Activated B cell treated with CpG ODN at 0.5 μM for 24 hours (primary cell): ENCODE data around the gene RASEF. TPM values are rescaled to one million over a fixed set of nuclear protein-coding genes. Genes with fewer than 3 reads are reported as not detected.

Source experiments
- ATAC-seq: fragments of 200-7000 bp; cut with Tn5 transposase; one replicate; pipeline ENCODE4 v1.10.0; 2021; ENCODE audit warnings: low read depth, mild to moderate bottlenecking, moderate library complexity
- CTCF ChIA-PET: fragments of 350-600 bp; sonication (Branson Sonifier 250); formaldehyde crosslinking; loops from one replicate; lab custom pipeline; 2021; ENCODE audit warnings: antibody characterized with exemption; lab: Charles Lee
- POLR2A ChIA-PET: fragments of 350-600 bp; sonication (Branson Sonifier 250); formaldehyde crosslinking; loops from one replicate; lab custom pipeline; 2021; ENCODE audit warnings: antibody characterized with exemption; lab: Charles Lee
- DNase-seq: peaks from one replicate; pipeline ENCODE4 v3.0.0; 2022
- H3K27ac Mint-ChIP-seq: one replicate; pipeline ENCODE4 v1.8.0; 2020; ENCODE audit warnings: mixed read lengths
- H3K27me3 Mint-ChIP-seq: one replicate; pipeline ENCODE4 v1.8.0; 2021; ENCODE audit warnings: mixed read lengths
- H3K36me3 Mint-ChIP-seq: one replicate; pipeline ENCODE4 v1.8.0; 2021; ENCODE audit warnings: low read depth, mixed read lengths
- H3K4me1 Mint-ChIP-seq: one replicate; pipeline ENCODE4 v1.8.0; 2021; ENCODE audit warnings: mixed read lengths
- H3K4me3 Mint-ChIP-seq: one replicate; pipeline ENCODE4 v1.8.0; 2020; ENCODE audit warnings: mild to moderate bottlenecking, mixed read lengths
- H3K9me3 Mint-ChIP-seq: one replicate; pipeline ENCODE4 v1.8.0; 2020; ENCODE audit warnings: mixed read lengths
- intact Hi-C: fragments of 100-400 bp; cut with micrococcal nuclease; formaldehyde crosslinking; loops from one replicate; pipeline ENCODE4 v1.15.1; 2024
- total RNA-seq: library from RNA; stranded (reverse); gene quantifications from 2 replicates; pipeline ENCODE4 v1.2.3, GENCODE V29; 2022
- TF ChIP-seq, protein P1 (sequence below): fragments of 200-600 bp; IDR thresholded peaks from one replicate; pipeline ENCODE4 v1.8.0; 2022; ENCODE audit warnings: antibody characterized with exemption, mild to moderate bottlenecking

The RASEF gene
- total RNA-seq, 1 donor from 2014 or later = not detected

DNA sequence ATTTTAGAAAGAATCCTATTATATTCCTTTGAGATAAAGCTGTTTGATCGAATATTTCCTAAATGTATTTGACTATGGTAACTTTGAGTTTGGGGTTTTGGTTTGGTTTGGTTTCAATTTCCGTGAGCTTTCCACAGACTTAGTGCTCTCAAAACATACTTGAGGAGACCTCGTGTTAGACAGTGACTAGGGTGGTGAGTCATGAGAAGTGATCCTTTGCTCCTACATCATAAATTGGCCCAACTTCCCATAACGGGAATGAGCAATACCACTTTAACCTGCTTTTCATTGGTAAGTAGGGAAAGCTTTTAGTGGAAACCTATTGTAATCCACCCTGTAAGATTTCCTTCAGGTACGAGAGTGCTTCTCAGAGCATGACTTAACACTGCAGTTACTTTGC is 3.8 kb upstream of the RASEF start:
- Mint-ChIP-seq H3K4me3 (no peak overlapping the region), H3K27ac (no peak overlapping the region), H3K4me1 (no peaks in the 10 kb centered on the region), H3K9me3 (no peaks in the 10 kb centered on the region), H3K27me3 (peaks cover 21% of the 10 kb centered on the region), H3K36me3 (no peaks in the 10 kb centered on the region)
- CTCF ChIA-PET = no interaction called here
- DNase-seq = no peak
- TF ChIP-seq, protein P1, sequence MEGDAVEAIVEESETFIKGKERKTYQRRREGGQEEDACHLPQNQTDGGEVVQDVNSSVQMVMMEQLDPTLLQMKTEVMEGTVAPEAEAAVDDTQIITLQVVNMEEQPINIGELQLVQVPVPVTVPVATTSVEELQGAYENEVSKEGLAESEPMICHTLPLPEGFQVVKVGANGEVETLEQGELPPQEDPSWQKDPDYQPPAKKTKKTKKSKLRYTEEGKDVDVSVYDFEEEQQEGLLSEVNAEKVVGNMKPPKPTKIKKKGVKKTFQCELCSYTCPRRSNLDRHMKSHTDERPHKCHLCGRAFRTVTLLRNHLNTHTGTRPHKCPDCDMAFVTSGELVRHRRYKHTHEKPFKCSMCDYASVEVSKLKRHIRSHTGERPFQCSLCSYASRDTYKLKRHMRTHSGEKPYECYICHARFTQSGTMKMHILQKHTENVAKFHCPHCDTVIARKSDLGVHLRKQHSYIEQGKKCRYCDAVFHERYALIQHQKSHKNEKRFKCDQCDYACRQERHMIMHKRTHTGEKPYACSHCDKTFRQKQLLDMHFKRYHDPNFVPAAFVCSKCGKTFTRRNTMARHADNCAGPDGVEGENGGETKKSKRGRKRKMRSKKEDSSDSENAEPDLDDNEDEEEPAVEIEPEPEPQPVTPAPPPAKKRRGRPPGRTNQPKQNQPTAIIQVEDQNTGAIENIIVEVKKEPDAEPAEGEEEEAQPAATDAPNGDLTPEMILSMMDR = no peak
- ATAC-seq = no peak
- POLR2A ChIA-PET = no interaction called here
- intact Hi-C loops = no loop called here

DNA sequence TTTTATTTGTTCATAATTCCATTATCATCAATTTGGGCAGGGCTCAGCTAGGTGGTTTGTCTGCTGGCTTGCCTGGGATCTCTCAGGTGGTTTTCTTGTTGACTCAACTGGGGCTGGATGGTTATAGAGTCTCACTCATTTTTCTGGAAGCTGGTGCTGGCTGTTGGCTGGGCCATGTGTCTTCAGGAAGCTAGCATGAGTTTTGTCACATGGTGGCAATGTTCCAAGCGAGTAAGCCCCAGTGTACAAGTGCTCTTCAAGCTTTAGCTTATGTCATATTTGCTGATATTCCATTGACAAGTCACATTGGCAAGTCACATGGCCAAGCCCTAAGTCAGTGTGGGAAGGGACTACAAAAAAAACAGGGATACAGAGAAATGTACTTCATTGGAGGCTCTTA is 2.3 kb upstream of the RASEF start:
- H3K4me1 Mint-ChIP-seq = no peaks in the 10 kb centered on the region
- TF ChIP-seq, protein P1 = no peak
- ChIA-PET POLR2A (no interaction called here), CTCF (no interaction called here)
- DNase-seq (no peak), ATAC-seq (no peak)
- intact Hi-C loops = no loop called here
- H3K9me3 Mint-ChIP-seq = no peaks in the 10 kb centered on the region
- no peak overlapping the region for H3K4me3 Mint-ChIP-seq
- H3K27me3 Mint-ChIP-seq = peaks cover 36% of the 10 kb centered on the region
- no peak overlapping the region for H3K27ac Mint-ChIP-seq
- H3K36me3 Mint-ChIP-seq = no peaks in the 10 kb centered on the region

DNA sequence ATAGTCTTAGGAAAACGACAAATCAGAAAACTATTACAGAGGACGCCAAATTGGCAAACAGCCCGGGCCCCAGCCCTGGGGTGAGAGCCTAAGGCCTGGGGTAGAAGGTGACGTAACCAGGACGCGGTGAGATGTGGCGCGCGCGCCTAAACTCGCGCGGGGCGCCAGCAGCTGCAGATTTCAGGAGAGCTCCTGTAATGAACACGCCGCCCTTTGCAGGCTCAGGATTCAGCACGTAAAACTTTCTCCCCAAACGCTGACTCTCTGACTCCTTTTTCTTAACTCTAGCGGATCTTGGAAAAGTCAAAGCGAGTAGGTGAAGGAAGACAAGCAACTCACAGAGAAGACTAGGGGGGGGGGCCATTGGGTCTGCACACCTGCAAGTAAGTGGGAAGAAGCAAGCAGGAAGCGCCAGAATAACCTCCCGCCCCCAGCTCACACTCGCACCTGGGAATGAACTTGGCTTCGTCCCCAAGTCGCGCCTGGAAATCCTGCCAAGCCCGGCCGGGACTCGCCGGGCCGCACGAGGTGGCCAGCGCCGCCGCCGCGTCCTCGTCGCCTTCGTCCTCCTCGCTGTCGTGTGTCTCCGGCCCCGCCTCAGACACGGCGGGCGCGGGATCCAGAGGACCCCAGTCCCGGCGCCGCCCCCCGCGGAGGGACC is 822 bp downstream of the RASEF start:
- H3K27ac Mint-ChIP-seq = no peak overlapping the region
- H3K27me3 Mint-ChIP-seq = peaks cover 49% of the 10 kb centered on the region
- intact Hi-C loops = no loop called here

DNA sequence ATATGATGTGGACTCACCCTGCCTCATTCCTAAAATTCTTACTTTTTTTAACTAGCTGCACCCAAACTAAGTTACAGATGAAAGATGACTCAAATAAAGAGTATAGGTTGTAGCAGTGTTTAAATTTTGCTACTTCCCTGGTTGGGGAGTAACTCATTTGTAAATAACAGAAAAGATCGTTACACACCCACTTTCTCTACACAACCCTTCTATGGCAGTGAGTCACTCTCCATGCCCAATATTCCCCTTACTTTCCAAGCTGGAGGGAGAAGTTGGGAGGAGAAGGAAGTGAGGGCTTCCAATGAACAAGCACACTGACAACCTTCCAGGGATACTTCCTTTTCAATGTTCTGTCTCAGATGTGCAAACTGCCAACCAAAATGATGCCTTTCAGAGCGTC is 1.9 kb downstream of the RASEF start:
- ChIA-PET POLR2A (no interaction called here), CTCF (no interaction called here)

More for the DNA sequence above, 822 bp downstream of the RASEF start:
- TF ChIP-seq, protein P1 = no peak
- Mint-ChIP-seq H3K36me3 (no peaks in the 10 kb centered on the region), H3K4me1 (no peaks in the 10 kb centered on the region), H3K9me3 (no peaks in the 10 kb centered on the region), H3K4me3 (no peak overlapping the region)
- ATAC-seq = no peak
- POLR2A ChIA-PET = no interaction called here
- CTCF ChIA-PET = no interaction called here
- DNase-seq = no peak

DNA sequence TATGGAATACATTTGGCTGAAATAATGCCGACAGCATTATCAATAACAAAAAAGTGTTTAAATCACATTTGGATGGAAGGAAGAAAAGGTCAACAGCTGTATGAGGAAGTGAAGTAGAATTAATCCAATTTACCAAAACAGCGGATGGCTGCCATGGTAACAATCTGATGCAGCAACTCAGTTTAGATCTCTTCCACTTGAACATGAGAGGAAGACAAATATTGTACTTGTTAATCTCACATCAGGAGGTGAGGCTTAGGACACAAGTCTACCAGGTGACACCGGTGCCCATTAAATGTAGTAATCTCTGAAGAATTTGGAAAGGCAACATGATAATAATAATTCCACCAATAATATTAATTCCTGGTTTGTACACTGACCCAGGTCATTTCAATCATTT is 2.4 kb downstream of the RASEF start:
- intact Hi-C loops = no loop called here
- ChIA-PET CTCF (no interaction called here), POLR2A (no interaction called here)
- H3K4me1 Mint-ChIP-seq = no peaks in the 10 kb centered on the region
- H3K9me3 Mint-ChIP-seq = no peaks in the 10 kb centered on the region
- TF ChIP-seq, protein P1 = no peak
- peaks cover 49% of the 10 kb centered on the region for H3K27me3 Mint-ChIP-seq
- ATAC-seq (no peak), DNase-seq (no peak)
- H3K27ac Mint-ChIP-seq = no peak overlapping the region
- no peaks in the 10 kb centered on the region for H3K36me3 Mint-ChIP-seq
- H3K4me3 Mint-ChIP-seq = no peak overlapping the region

More for the DNA sequence above, 1.9 kb downstream of the RASEF start:
- no peak for DNase-seq
- Mint-ChIP-seq H3K36me3 (no peaks in the 10 kb centered on the region), H3K9me3 (no peaks in the 10 kb centered on the region), H3K27ac (no peak overlapping the region), H3K4me1 (no peaks in the 10 kb centered on the region), H3K27me3 (peaks cover 49% of the 10 kb centered on the region), H3K4me3 (no peak overlapping the region)
- no peak for ATAC-seq
- intact Hi-C loops = no loop called here
- TF ChIP-seq, protein P1 = no peak
